Colon (tissue), 2 donors: ENCODE data around the gene TSPAN8.
"Not testable (repeated sequence)": the region's sequence is repeated elsewhere in the genome, so short reads cannot be mapped to it uniquely, and the experiment has no call there.

ENCODE experiments used
- FAIRE-seq: peaks from 2 replicates; lab custom pipeline; 2012; peaks lifted over from hg19 to GRCh38; lab: Jason Lieb, UNC
- donor health status: control.
- donor health status: control.

Gene TSPAN8

DNA sequence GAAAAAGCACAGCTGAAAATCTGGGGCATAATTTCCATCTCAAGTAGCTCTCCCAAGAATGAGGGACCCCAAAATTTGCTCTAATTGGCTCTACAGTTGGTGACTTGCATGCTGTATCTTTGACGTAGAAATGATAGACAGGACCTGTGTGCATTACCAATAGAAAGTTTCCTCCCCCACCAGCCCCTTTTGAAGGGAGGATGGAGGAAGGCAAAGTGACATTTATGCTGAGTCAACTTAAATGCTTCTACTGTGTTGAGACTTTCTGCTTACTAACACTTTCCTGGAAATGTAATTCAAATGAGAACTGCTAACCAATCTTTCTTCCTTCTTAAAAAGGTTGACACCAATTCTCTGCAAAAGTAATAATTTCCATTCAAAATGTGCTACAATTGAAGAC, 31.9 kb downstream of the TSPAN8 start:
- FAIRE-seq: no peak

DNA sequence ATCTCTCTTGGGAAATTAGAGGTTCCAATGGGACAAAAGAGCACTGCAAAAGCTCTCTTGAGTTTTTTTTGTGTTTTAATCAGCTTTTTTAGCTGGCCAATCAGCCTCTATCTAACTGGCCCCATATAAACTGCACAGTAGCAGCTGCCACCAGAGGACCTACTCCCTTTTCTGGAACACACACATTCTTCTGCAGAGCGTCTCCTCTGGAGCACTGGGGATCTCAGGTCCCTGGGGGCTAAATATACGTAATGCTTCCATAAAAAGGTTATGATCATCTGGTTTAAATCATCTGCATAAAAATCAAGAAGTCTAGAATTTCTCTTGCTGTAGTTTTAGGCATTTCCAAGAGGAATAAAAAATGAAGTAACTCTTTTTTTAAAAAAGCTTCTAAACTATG, 32.3 kb downstream of the TSPAN8 start:
- no peak for FAIRE-seq

DNA sequence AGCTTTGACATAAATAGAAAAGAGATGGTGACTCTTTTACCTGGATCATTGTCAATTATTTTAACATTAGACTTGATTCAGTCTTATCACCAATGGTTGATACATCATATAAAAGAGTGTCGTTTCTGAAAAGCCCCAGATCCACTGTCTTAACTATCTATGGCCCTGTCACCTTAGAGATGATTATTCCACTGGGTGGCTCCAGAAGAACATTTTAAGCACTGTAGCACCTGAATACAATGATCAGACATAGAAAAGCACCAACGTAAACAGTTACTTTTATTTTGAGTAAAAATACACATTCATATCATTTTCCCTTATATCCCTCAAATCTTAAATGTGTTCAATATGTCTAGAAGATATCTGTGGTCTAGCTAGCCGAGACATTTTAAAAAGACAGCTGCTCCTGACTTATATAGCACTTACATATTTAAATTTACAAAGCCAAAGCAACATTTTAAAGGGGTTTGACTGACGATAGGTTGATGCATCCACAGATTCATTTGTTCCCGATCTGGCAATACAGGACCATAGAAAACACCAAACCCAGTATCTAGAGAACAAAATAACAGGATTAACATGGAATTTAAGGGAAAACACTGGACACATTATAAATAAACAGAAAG, 32.9 kb downstream of the TSPAN8 start:
- FAIRE-seq: no peak

DNA sequence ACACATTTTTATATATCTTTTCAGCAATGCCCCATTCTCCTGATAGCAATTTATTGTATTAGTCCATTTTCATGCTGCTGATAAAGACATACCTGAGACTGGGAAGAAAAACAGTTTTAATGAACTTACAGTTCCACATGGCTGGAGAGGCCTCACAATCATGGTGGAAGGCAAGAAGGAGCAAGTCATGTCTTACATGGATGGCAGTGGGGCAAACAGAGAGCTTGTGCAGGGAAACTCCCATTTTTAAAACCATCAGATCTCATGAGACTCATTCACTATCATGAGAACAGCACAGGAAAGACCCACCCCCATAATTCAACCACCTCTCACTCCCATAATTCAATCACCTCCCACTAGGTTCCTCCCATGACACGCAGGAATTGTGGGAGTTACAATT, 44.7 kb downstream of the TSPAN8 start:
- not testable (repeated sequence) for FAIRE-seq

DNA sequence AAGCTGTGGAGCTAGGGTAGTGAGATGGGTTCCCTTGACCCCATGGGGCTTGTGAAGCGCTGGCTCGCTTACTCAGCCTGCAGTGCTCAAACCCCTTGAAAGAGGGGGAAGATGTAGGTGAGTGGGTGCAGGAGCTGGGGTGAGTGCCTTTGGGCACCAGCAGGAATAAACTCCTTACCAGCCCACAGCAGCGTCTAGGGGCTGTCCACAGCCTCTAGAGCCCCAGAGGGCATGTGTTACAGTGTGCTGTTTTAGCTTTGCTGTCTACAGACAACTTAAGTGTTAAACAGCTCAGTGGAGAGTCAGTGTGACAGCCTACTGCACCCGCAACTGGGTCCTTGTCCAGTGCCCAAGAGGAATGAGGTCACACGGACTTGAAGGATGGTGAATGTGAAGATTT, 48.0 kb downstream of the TSPAN8 start:
- no peak for FAIRE-seq

DNA sequence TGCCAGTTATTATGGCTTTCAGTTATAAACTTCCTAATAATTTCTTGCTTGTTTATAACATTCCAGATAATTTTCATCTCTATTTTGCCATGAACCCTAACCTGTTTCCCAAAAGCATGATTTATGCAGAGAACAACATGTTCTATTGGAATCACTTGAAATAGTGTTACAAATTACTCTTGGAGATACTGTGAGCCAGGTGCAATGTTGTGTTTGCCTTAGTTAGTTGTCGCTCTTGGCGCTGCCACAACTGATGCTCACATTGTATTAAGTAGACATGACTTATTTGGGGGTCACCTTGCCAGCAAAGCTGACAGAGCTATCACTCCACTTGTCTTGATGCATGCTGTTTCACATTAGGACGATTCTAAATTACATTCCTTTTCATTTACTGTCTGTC, 49.4 kb downstream of the TSPAN8 start:
- no peak for FAIRE-seq

DNA sequence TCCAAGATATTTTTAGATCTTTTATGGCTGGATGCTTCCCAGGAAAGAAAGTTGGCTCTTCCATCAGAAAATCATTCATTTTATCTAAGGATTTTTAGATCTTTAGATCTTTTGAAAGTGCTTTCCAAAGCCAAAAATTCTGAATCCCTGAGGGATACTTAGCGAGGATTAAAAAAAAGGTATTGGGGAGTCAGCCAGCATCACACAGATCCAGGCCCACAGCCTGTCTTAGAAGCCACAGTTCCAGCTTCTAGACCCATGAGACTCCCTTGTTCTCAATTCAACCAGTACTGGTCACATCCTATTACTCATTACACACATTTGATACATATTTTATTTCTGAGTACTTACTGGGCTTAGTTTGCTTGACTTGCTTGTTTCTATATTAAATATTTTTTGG, 49.9 kb downstream of the TSPAN8 start:
- no peak for FAIRE-seq

DNA sequence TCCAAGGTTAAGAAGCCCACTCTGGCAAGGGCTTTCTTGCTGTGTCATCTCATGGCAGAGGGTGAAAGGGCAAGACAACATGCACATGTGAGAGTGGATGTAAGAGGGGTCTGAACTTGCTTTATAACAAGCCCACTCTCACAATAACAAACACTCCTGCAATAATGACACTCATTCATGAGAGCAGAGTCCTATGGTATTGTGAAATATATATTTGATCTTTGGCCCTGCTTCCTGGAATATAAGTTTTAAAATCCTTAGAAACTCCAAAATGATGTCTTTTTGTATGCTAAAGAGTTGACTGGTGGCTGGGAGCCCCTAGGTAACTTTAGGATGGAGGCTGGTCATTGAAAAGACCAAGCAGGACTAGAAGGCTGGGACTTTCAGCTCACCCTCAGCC, 51.8 kb downstream of the TSPAN8 start:
- no peak for FAIRE-seq

DNA sequence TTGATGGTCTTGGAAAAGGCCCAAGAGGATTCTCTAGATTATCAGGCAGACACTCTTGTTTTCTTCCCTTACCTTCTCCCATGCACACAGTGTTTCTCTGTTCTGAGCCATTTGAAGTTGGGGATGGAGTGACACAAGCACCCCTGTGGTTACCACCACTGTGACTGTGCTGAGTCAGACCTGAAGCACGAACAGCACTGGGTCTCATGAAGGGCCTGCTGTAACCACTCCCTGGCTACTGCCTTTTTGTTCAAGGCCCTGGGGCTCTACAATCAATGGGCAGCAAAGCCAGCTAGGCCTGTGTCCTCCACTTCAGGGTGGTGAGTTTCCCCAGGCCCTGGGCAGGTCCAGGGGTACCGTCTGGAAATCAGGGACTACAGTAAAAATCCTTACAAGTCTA, 65.5 kb downstream of the TSPAN8 start:
- no peak for FAIRE-seq

DNA sequence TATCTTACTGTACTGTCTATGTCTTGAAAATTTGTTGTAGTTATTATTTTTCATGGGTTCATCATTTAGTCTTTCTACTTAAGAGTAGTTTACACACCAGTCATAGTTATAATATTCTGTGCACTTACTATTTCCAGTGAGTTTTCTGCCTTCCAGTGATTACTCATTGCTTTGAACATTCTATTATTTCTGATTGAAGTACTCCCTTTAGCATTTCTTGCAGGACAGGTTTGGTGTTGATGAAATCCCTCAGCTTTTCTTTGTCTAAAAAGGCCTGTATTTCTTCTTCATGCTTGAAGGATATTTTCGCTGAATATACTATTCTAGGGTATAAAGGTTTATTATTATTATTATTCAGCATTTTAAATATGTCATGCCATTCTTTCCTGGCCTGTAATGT, 66.8 kb downstream of the TSPAN8 start:
- FAIRE-seq: no peak

DNA sequence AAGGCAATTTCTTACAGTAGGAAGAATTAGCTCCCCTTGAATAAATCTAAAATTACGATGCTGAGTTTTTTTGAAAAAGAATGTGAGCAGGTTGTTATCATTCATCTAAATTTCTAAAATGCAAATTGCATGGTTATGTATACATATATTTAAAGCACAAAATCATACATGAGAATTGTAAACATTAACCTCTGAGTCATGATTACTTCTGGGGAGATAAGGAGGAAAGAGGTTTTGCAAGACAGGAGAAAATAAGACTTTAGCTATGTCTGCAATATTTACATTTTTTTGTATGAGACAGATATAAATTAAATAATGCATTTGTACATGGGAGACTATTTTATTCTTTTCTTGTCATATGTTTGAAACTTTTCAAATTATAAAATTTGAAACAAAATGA, 72.2 kb downstream of the TSPAN8 start:
- no peak for FAIRE-seq

DNA sequence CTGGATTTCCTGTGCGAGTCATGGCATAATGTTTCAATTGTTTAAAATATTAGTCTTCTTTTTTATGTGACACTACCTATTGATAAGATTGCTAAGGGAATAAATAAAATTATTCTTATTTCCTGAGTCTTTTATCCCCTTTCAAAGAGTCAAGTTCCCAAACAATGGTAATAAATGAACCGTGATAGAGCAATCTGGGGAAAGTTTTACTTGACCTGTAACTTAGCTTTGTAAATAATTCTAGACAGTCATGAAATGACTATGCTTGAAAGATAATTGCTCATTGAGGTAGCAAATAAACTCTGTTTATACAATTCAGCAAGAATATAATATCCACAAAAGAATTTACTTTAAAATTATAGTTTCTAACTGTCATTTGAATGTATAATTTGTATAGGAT, 82.1 kb downstream of the TSPAN8 start:
- no peak for FAIRE-seq
